Measurements from ENCODE around the gene ALK. TPM values are rescaled to one million over a fixed set of nuclear protein-coding genes. Genes with fewer than 3 reads are reported as not detected.

The ALK gene
- total RNA-seq, 4 donors from 2014 or later: 0.32 to 0.42 TPM; not detected in 2

DNA sequence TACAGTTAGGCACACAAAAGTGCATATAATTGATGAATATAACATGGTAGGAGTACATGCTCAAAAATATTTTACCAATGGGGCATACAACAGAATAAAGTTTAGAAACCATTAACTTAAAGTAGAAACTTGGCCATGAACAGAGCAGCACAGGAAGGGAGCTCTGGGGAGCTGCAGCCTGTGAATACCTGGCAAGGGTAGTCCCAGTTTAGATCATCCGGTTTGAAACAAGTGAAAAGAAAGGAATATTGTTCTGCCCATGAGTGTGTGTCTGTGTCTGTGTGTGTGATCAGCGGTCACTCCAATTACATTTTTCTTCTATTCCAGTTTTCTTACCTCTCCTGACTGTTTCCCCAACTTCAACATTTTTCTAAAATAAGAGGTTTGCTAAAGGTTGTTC is 233.0 kb downstream of the ALK start:
- Histone ChIP-seq H3K27me3 (peaks cover 3% of the 10 kb centered on the region), H3K27ac (no peak overlapping the region), H3K9me3 (no peaks in the 10 kb centered on the region), H3K4me1 (no peaks in the 10 kb centered on the region), H3K36me3 (no peaks in the 10 kb centered on the region), H3K4me3 (no peak overlapping the region)
- WGBS: 67% methylated on average over 2 of the region's 2 CpGs
- TF ChIP-seq, protein P1, sequence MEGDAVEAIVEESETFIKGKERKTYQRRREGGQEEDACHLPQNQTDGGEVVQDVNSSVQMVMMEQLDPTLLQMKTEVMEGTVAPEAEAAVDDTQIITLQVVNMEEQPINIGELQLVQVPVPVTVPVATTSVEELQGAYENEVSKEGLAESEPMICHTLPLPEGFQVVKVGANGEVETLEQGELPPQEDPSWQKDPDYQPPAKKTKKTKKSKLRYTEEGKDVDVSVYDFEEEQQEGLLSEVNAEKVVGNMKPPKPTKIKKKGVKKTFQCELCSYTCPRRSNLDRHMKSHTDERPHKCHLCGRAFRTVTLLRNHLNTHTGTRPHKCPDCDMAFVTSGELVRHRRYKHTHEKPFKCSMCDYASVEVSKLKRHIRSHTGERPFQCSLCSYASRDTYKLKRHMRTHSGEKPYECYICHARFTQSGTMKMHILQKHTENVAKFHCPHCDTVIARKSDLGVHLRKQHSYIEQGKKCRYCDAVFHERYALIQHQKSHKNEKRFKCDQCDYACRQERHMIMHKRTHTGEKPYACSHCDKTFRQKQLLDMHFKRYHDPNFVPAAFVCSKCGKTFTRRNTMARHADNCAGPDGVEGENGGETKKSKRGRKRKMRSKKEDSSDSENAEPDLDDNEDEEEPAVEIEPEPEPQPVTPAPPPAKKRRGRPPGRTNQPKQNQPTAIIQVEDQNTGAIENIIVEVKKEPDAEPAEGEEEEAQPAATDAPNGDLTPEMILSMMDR (IDR thresholded peaks at IDR 0.05): no peak
- TF ChIP-seq POLR2AphosphoS5 (IDR thresholded peaks at IDR 0.05) (no peak), POLR2A (IDR thresholded peaks at IDR 0.05) (no peak), EP300 (IDR thresholded peaks at IDR 0.05) (no peak)
- no peak for DNase-seq (ENCODE audit: low spot score in 2 of 2)

DNA sequence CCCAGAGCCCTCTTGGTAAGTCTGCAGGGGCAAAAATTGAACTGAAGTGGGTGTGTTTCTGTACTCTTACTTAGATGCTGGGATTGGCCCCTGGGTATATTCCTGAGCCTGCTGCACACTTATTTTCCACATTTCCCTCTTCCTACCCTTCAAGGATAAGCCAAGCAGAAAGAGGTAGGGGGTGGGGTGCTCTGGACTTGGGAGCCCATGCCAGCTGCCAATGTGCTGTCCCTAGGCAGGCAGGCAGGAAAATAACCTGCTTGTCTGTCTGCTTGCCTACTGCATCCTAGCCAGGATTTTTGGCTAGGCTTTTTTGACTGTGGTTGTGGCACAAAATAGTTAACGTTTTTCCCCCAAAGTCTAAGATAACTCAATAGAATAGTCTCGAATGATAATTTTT is 234.3 kb downstream of the ALK start:
- TF ChIP-seq POLR2AphosphoS5 (IDR thresholded peaks at IDR 0.05) (no peak), POLR2A (IDR thresholded peaks at IDR 0.05) (no peak), EP300 (IDR thresholded peaks at IDR 0.05) (no peak)
- TF ChIP-seq, protein P1 (IDR thresholded peaks at IDR 0.05): no peak
- no peak overlapping the region for H3K4me3 ChIP-seq
- no peaks in the 10 kb centered on the region for H3K36me3 ChIP-seq
- H3K9me3 ChIP-seq: no peaks in the 10 kb centered on the region
- WGBS: 85% methylated on average over 2 of the region's 2 CpGs
- no peak overlapping the region for H3K27ac ChIP-seq
- DNase-seq (ENCODE audit: low spot score in 2 of 2): no peak
- H3K4me1 ChIP-seq: no peaks in the 10 kb centered on the region
- H3K27me3 ChIP-seq: peaks cover 3% of the 10 kb centered on the region

DNA sequence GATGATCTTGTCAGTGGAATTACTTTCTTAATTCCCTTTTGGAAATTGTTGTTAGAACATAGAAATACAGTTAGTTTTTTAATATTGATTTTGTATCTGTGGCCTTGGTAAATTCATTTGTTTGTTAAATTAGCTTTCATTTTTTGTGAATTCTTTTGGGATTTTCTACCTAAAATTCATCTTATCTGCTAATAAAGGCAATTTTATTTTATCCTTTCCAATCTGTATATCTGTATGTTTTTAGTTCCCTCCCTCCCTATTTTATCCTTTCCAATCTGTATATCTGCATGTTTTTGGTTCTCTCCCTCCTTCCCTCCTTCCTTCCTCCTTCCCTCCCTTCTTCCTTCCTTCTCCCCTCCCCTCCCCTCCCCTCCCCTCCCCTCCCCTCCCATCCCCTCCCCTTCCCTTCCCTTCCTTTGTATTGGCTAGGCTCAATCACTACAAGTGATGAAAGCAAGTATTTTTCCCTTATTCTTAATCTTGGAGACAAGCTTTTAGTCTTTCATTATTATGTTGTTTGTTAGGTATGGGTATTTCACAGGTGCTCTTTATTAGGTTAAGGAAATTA is 244.4 kb downstream of the ALK start:
- H3K27me3 ChIP-seq: no peaks in the 10 kb centered on the region
- no peaks in the 10 kb centered on the region for H3K4me1 ChIP-seq
- no peak overlapping the region for H3K27ac ChIP-seq
- H3K4me3 ChIP-seq: no peak overlapping the region
- DNase-seq (ENCODE audit: low spot score in 2 of 2): no peak
- H3K36me3 ChIP-seq: no peaks in the 10 kb centered on the region
- no peaks in the 10 kb centered on the region for H3K9me3 ChIP-seq
- TF ChIP-seq EP300 (IDR thresholded peaks at IDR 0.05): no peak
- TF ChIP-seq, protein P1 (IDR thresholded peaks at IDR 0.05): no peak
- TF ChIP-seq POLR2A (IDR thresholded peaks at IDR 0.05): no peak
- TF ChIP-seq POLR2AphosphoS5 (IDR thresholded peaks at IDR 0.05): no peak

DNA sequence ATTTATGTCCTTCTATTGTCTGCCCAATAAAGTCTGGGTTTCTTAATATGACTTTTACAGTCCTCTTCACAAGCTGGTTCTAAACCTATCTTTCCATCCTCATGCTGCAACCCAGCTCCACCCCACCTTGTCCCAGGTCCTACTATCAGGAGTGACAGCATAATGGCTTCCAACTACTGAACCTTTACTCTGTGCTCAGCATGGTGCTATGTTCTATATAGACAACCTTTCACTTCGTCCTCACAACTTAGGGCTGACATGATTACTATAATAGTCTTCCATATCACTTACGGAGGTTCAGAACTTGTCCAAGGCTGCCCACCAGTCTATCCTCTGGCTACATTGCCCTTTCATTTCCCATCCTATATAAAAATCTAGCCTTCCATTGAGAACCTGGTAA is 256.8 kb downstream of the ALK start:
- no peaks in the 10 kb centered on the region for H3K36me3 ChIP-seq
- H3K4me1 ChIP-seq: no peaks in the 10 kb centered on the region
- WGBS: 76% methylated on average over 2 of the region's 2 CpGs
- no peak overlapping the region for H3K27ac ChIP-seq
- no peaks in the 10 kb centered on the region for H3K9me3 ChIP-seq
- TF ChIP-seq POLR2A (IDR thresholded peaks at IDR 0.05) (no peak), EP300 (IDR thresholded peaks at IDR 0.05) (no peak), POLR2AphosphoS5 (IDR thresholded peaks at IDR 0.05) (no peak)
- no peak overlapping the region for H3K4me3 ChIP-seq
- no peaks in the 10 kb centered on the region for H3K27me3 ChIP-seq
- DNase-seq (ENCODE audit: low spot score in 2 of 2): no peak

DNA sequence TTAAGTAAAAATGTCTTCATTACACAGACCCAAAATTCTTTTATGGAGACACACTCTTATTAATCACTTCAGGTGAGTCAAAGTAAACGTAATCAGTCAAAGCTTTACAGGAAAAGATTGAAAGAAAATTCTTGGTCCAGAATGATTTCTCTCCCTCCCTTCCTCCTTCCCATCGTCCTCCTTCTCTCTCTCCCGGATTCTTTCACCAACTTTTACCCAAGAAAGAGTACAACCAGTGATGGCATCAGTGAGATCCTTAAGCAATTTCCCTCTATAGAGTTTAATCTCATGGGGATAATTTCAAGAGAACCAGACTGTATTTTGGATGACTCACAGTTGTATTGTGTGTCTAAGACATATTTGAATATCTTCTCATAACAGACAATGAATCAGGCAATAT is 258.1 kb downstream of the ALK start:
- Histone ChIP-seq H3K4me3 (no peak overlapping the region), H3K27me3 (no peaks in the 10 kb centered on the region), H3K9me3 (no peaks in the 10 kb centered on the region), H3K4me1 (no peaks in the 10 kb centered on the region), H3K36me3 (no peaks in the 10 kb centered on the region), H3K27ac (no peak overlapping the region)
- DNase-seq (ENCODE audit: low spot score in 2 of 2): no peak
- 64% methylated on average over 3 of the region's 3 CpGs for WGBS
- TF ChIP-seq POLR2A (IDR thresholded peaks at IDR 0.05) (no peak), POLR2AphosphoS5 (IDR thresholded peaks at IDR 0.05) (no peak), EP300 (IDR thresholded peaks at IDR 0.05) (no peak)
- TF ChIP-seq, protein P1 (IDR thresholded peaks at IDR 0.05): no peak

DNA sequence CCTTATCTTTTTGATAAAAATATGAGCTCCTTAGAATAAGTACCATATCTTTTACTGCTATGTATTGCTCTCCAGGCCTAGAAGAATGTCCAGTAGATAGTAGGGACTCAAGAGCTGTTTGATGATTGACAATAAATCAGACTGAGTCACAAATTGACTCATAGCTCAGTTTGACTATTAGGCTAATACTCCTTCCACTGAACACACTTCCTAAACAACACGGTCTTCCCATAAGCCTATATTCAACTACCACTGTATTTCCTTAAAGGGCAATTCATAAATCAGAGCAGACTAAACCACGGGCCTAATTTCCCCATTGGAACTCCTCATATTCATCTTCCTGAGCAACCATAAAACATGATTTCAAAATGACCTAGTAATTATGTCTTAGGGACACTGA is 258.5 kb downstream of the ALK start:
- no peaks in the 10 kb centered on the region for H3K9me3 ChIP-seq
- DNase-seq (ENCODE audit: low spot score in 2 of 2): no peak
- H3K27ac ChIP-seq: no peak overlapping the region
- no peaks in the 10 kb centered on the region for H3K4me1 ChIP-seq
- no peaks in the 10 kb centered on the region for H3K27me3 ChIP-seq
- H3K36me3 ChIP-seq: no peaks in the 10 kb centered on the region
- TF ChIP-seq, protein P1 (IDR thresholded peaks at IDR 0.05): no peak
- no peak for TF ChIP-seq EP300 (IDR thresholded peaks at IDR 0.05)
- WGBS: 71% methylated on average over 2 of the region's 2 CpGs
- H3K4me3 ChIP-seq: no peak overlapping the region
